ENCODE measurements around the gene HACD4. TPM values are rescaled to one million over a fixed set of nuclear protein-coding genes. Genes with fewer than 3 reads are reported as not detected.
A peak's percentile ranks its signal among the peaks of the same experiment; 100 is the strongest.
"Not testable (repeated sequence)": the region's sequence is repeated elsewhere in the genome, so short reads cannot be mapped to it uniquely, and the experiment has no call there.

Gene HACD4
- polyA plus RNA-seq, 2 donors: 0.98 to 1.1 TPM

DNA sequence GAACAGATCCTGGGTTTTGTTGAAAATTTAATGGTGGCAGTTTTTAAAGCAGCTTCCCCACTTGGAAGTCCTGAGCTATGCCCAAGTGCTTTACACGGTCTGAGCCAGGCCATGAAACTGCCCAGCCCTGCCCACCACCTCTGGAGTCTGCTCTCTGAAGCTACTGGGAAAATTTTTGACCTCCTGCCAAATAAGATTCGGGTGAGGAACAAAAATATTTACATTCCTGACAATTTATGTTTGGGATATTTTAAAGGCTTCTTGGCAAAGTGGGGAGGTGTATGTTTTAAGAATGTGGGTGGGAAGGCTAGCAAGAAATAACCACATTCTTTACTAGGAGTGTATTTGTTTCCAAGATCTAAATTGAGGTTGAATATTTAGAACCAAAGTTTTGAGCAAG is 50.0 kb downstream of the HACD4 start:
- Histone ChIP-seq H3K4me3 (ENCODE audit: low read depth in 1 of 2, low read length in 2 of 2) (no peak overlapping the region), H3K27ac (ENCODE audit: low read depth in 2 of 2, low read length in 1 of 2) (peak overlapping the region; percentile 22 to 23), H3K4me1 (ENCODE audit: control insufficient read depth in 2 of 2, insufficient read depth in 2 of 2, low read length in 1 of 2) (no peaks in the 10 kb centered on the region), H3K9me3 (ENCODE audit: control insufficient read depth in 2 of 2, insufficient read depth in 1 of 2, low read depth in 1 of 2, low read length in 1 of 2) (no peaks in the 10 kb centered on the region), H3K36me3 (ENCODE audit: control insufficient read depth in 2 of 2, insufficient read depth in 2 of 2, low read length in 1 of 2) (no peaks in the 10 kb centered on the region), H3K27me3 (ENCODE audit: control insufficient read depth in 1 of 2, insufficient read depth in 2 of 2, low read length in 2 of 2) (no peaks in the 10 kb centered on the region)
- WGBS, 2 donors: 29 to 32% methylated on average over 2 of the region's 2 CpGs

DNA sequence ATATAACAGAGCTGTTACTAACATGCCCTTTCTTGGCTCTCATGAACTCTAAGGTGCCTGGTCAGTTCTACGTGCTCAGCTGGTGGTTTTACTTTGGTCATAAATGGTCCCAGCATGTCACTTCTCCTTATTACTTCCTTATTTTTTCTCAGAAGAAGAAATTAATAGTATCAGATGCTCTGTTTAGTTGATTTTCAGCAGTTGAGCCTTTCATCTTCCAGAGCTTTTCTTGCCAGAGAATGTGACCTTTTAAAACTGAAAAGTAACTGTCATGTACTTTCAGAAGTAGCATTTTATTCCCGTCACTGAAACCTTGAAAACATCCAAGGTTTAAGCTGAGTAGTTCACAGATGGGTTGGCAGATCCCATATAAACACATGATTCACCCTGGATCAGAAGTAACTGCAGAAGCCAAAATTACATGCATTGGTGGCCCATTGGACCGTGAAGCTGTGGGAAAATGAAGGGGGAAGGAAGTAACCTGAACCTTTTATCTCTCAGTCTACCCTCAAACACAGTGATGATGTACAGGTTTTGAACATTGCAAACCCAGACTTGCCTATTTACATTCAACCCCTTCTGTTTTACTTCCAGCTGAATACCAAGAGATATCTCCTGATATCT is 50.5 kb downstream of the HACD4 start:
- Histone ChIP-seq H3K4me3 (ENCODE audit: low read depth in 1 of 2, low read length in 2 of 2) (no peak overlapping the region), H3K9me3 (ENCODE audit: control insufficient read depth in 2 of 2, insufficient read depth in 1 of 2, low read depth in 1 of 2, low read length in 1 of 2) (no peaks in the 10 kb centered on the region), H3K4me1 (ENCODE audit: control insufficient read depth in 2 of 2, insufficient read depth in 2 of 2, low read length in 1 of 2) (no peaks in the 10 kb centered on the region), H3K27ac (ENCODE audit: low read depth in 2 of 2, low read length in 1 of 2) (peak overlapping the region in 1 of 2 donors; percentile 23), H3K27me3 (ENCODE audit: control insufficient read depth in 1 of 2, insufficient read depth in 2 of 2, low read length in 2 of 2) (no peaks in the 10 kb centered on the region), H3K36me3 (ENCODE audit: control insufficient read depth in 2 of 2, insufficient read depth in 2 of 2, low read length in 1 of 2) (no peaks in the 10 kb centered on the region)
- 32 to 45% methylated on average over 3 of the region's 3 CpGs for WGBS, 2 donors

DNA sequence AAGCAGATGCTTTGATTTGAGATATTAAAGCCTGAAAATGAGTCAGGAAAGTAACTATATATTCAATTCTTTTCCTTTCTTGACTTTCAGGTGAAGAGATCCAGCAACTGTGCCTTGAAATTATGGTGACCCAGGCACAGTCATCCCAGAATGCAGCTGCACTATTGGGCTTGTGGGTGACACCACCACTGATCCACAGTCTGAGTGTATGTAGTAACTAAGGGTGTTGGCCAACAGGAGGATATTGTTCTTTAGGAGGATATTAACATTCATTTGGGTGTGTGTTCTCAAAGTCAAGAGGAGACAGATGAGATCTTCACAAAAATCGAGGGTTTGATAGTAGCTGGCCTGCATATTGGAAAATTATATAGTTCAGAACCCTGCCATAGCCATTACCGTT is 53.2 kb downstream of the HACD4 start:
- Histone ChIP-seq H3K27ac (ENCODE audit: low read depth in 2 of 2, low read length in 1 of 2) (no peak overlapping the region), H3K4me1 (ENCODE audit: control insufficient read depth in 2 of 2, insufficient read depth in 2 of 2, low read length in 1 of 2) (no peaks in the 10 kb centered on the region), H3K9me3 (ENCODE audit: control insufficient read depth in 2 of 2, insufficient read depth in 1 of 2, low read depth in 1 of 2, low read length in 1 of 2) (no peaks in the 10 kb centered on the region), H3K27me3 (ENCODE audit: control insufficient read depth in 1 of 2, insufficient read depth in 2 of 2, low read length in 2 of 2) (no peaks in the 10 kb centered on the region), H3K4me3 (ENCODE audit: low read depth in 1 of 2, low read length in 2 of 2) (no peak overlapping the region), H3K36me3 (ENCODE audit: control insufficient read depth in 2 of 2, insufficient read depth in 2 of 2, low read length in 1 of 2) (no peaks in the 10 kb centered on the region)
- 90 to 91% methylated on average over 2 of the region's 2 CpGs for WGBS, 2 donors

DNA sequence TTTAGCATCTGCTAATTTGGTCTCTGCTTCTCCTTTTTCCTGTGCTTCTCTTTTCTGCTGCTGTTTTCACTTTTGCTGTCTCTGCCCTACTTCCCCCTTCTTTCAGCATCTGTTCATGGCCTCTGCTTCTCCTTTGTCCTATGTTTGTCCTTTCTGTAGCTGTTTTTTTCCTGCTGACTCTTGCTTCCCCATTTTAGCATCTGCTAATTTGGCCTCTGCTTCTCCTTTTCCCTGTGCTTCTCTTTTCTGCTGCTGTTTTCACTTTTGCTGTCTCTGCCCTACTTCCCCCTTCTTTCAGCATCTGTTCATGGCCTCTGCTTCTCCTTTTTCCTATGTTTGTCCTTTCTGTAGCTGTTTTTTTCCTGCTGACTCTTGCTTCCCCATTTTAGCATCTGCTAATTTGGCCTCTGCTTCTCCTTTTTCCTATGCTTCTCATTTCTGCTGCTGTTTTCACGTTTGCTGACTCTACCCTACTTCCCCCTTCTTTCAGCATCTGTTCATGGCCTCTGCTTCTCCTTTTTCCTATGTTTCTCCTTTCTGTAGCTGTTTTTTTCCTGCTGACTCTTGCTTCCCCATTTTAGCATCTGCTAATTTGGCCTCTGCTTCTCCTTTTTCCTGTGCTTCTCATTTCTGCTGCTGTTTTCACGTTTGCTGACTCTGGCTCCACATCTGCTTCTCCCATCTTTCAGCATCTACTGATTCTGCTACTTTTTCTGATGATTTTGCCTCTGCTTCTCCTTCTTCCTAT is 57.1 kb downstream of the HACD4 start:
- H3K4me1 ChIP-seq (ENCODE audit: control insufficient read depth in 2 of 2, insufficient read depth in 2 of 2, low read length in 1 of 2); H3K4me3 ChIP-seq (ENCODE audit: low read depth in 1 of 2, low read length in 2 of 2); H3K27me3 ChIP-seq (ENCODE audit: control insufficient read depth in 1 of 2, insufficient read depth in 2 of 2, low read length in 2 of 2); H3K36me3 ChIP-seq (ENCODE audit: control insufficient read depth in 2 of 2, insufficient read depth in 2 of 2, low read length in 1 of 2); H3K9me3 ChIP-seq (ENCODE audit: control insufficient read depth in 2 of 2, insufficient read depth in 1 of 2, low read depth in 1 of 2, low read length in 1 of 2); H3K27ac ChIP-seq (ENCODE audit: low read depth in 2 of 2, low read length in 1 of 2): not testable (repeated sequence)
- 80 to 83% methylated on average over 2 of the region's 2 CpGs for WGBS, 2 donors

GRCh38 chr9:20973246-20973947 is 58.0 kb downstream of the HACD4 start:
- 90 to 92% methylated on average over 2 of the region's 2 CpGs for WGBS, 2 donors
- H3K27me3 ChIP-seq (ENCODE audit: control insufficient read depth in 1 of 2, insufficient read depth in 2 of 2, low read length in 2 of 2); H3K4me1 ChIP-seq (ENCODE audit: control insufficient read depth in 2 of 2, insufficient read depth in 2 of 2, low read length in 1 of 2); H3K36me3 ChIP-seq (ENCODE audit: control insufficient read depth in 2 of 2, insufficient read depth in 2 of 2, low read length in 1 of 2); H3K27ac ChIP-seq (ENCODE audit: low read depth in 2 of 2, low read length in 1 of 2); H3K4me3 ChIP-seq (ENCODE audit: low read depth in 1 of 2, low read length in 2 of 2); H3K9me3 ChIP-seq (ENCODE audit: control insufficient read depth in 2 of 2, insufficient read depth in 1 of 2, low read depth in 1 of 2, low read length in 1 of 2): not testable (repeated sequence)

DNA sequence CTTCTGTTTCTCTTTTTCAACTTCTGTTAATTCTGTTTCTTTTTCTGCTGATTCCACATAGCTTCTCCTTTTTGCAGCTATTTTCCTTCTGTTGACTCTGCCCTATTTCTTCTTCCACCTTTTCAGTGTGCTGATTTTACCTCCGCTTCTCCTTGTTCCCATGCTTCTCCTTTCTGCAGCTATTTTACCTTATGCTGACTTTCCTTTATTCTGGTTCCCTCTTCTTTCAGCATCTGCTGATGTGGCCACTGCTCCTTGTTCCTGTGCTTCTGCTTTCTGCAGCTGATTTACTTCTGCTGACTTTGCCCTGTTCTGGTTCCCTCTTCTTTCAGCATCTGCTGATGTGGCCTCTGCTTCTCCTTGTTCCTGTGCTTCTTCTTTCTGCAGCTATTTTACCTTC is 58.8 kb downstream of the HACD4 start:
- no peaks in the 10 kb centered on the region for H3K27me3 ChIP-seq (ENCODE audit: control insufficient read depth in 1 of 2, insufficient read depth in 2 of 2, low read length in 2 of 2)
- no peak overlapping the region for H3K4me3 ChIP-seq (ENCODE audit: low read depth in 1 of 2, low read length in 2 of 2)
- H3K9me3 ChIP-seq (ENCODE audit: control insufficient read depth in 2 of 2, insufficient read depth in 1 of 2, low read depth in 1 of 2, low read length in 1 of 2): no peaks in the 10 kb centered on the region
- H3K36me3 ChIP-seq (ENCODE audit: control insufficient read depth in 2 of 2, insufficient read depth in 2 of 2, low read length in 1 of 2): no peaks in the 10 kb centered on the region
- 99 to 100% methylated on average over 1 of the region's 1 CpG for WGBS, 2 donors
- H3K4me1 ChIP-seq (ENCODE audit: control insufficient read depth in 2 of 2, insufficient read depth in 2 of 2, low read length in 1 of 2): no peaks in the 10 kb centered on the region
- no peak overlapping the region for H3K27ac ChIP-seq (ENCODE audit: low read depth in 2 of 2, low read length in 1 of 2)

DNA sequence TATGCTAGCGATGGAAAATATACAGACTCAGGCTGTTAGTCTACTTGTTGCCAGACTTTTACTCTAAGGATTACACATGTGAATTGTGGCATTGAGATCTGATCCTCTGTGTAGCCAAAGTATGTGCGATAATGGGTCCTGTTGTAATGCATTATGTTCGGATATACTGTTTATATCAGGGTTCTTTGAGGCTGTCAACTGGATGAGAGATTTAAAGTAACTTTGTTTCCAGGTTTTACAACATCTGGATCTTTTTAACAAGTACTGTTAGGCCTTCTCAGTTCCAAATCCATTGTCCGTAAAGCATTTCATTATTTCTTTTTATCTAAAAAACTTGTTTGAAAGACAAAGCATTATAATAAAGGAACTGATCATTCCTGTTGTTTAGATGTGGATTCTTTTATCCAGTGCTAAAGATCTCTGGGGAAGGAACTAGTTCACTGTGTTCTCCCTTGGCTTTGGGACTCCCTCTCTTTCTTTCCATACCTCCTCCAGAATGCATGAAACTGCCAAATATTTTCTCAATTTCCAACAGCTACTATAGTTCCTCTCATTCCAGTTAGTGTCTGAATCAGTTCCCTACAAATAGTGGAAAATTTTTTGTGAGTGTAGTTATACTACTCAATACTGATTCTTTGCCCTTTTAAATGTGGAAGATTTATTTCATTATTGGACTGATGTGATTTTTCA is 68.8 kb downstream of the HACD4 start:
- Histone ChIP-seq H3K27me3 (ENCODE audit: control insufficient read depth in 1 of 2, insufficient read depth in 2 of 2, low read length in 2 of 2) (no peaks in the 10 kb centered on the region), H3K9me3 (ENCODE audit: control insufficient read depth in 2 of 2, insufficient read depth in 1 of 2, low read depth in 1 of 2, low read length in 1 of 2) (no peaks in the 10 kb centered on the region), H3K36me3 (ENCODE audit: control insufficient read depth in 2 of 2, insufficient read depth in 2 of 2, low read length in 1 of 2) (no peaks in the 10 kb centered on the region), H3K4me1 (ENCODE audit: control insufficient read depth in 2 of 2, insufficient read depth in 2 of 2, low read length in 1 of 2) (no peaks in the 10 kb centered on the region), H3K27ac (ENCODE audit: low read depth in 2 of 2, low read length in 1 of 2) (no peak overlapping the region), H3K4me3 (ENCODE audit: low read depth in 1 of 2, low read length in 2 of 2) (no peak overlapping the region)
- 77 to 81% methylated on average over 4 of the region's 4 CpGs for WGBS, 2 donors

DNA sequence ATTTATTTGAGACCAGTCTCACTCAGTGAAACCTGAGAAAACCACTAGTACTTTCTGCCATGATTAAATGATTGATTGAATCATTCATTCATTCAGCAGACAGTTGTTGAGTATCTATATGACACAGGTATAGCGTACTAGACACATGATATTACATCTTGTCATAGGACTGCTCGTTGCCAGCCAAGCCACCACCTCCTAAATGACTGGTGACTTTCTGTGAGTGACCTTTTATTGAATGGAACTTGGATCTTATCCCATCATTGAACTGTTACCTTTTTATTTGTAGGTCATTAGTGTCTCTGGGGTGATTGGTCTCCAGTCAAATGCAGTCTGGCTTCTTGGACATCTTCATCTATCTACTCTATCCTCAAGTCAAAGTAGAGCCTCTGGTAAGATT is 80.7 kb downstream of the HACD4 start:
- H3K27me3 ChIP-seq (ENCODE audit: control insufficient read depth in 1 of 2, insufficient read depth in 2 of 2, low read length in 2 of 2): no peaks in the 10 kb centered on the region
- no peaks in the 10 kb centered on the region for H3K36me3 ChIP-seq (ENCODE audit: control insufficient read depth in 2 of 2, insufficient read depth in 2 of 2, low read length in 1 of 2)
- 92 to 96% methylated on average over 2 of the region's 2 CpGs for WGBS, 2 donors
- no peaks in the 10 kb centered on the region for H3K9me3 ChIP-seq (ENCODE audit: control insufficient read depth in 2 of 2, insufficient read depth in 1 of 2, low read depth in 1 of 2, low read length in 1 of 2)
- H3K27ac ChIP-seq (ENCODE audit: low read depth in 2 of 2, low read length in 1 of 2): no peak overlapping the region
- no peaks in the 10 kb centered on the region for H3K4me1 ChIP-seq (ENCODE audit: control insufficient read depth in 2 of 2, insufficient read depth in 2 of 2, low read length in 1 of 2)
- no peak overlapping the region for H3K4me3 ChIP-seq (ENCODE audit: low read depth in 1 of 2, low read length in 2 of 2)

All from esophagus (tissue), 2 donors.